GM19468 (cell line): ENCODE measurements around the gene TWIST2.

Source experiments
- ATAC-seq: cut with Tn5 transposase; IDR thresholded peaks from one replicate; pipeline ENCODE4 v1.9.1; 2021; ENCODE audit warnings: mild to moderate bottlenecking, moderate library complexity, moderate number of reproducible peaks; ENCODE audit not compliant: unreplicated experiment; ENCODE audit errors: extremely low read depth

The TWIST2 gene

GRCh38 chr2:238869293-238870124 lies 21.6 kb downstream of the TWIST2 start:
- no peak for ATAC-seq

GRCh38 chr2:238870261-238870660 lies 22.4 kb downstream of the TWIST2 start:
- no peak for ATAC-seq

GRCh38 chr2:238872026-238872425 lies 24.1 kb downstream of the TWIST2 start:
- ATAC-seq = no peak

GRCh38 chr2:238872628-238873380 lies 24.9 kb downstream of the TWIST2 start:
- ATAC-seq = no peak

GRCh38 chr2:238873381-238873801 lies 25.5 kb downstream of the TWIST2 start:
- ATAC-seq = no peak

- no peak for ATAC-seq
Measured at GRCh38 chr2:238873841-238874240, 26.0 kb downstream of the TWIST2 start.

GRCh38 chr2:238874330-238875050 lies 26.6 kb downstream of the TWIST2 start:
- no peak for ATAC-seq

- no peak for ATAC-seq
Measured at GRCh38 chr2:238875101-238875470, 27.2 kb downstream of the TWIST2 start.

- ATAC-seq = no peak
Measured at GRCh38 chr2:238875471-238876231, 27.8 kb downstream of the TWIST2 start.

- ATAC-seq = no peak
Measured at GRCh38 chr2:238876232-238876630, 28.3 kb downstream of the TWIST2 start.

GRCh38 chr2:238878051-238878735 lies 30.3 kb downstream of the TWIST2 start:
- ATAC-seq = no peak

- no peak for ATAC-seq
Measured at GRCh38 chr2:238879043-238879442, 31.2 kb downstream of the TWIST2 start.

- no peak for ATAC-seq
Measured at GRCh38 chr2:238879621-238880377, 31.9 kb downstream of the TWIST2 start.

GRCh38 chr2:238881353-238882081 lies 33.6 kb downstream of the TWIST2 start:
- no peak for ATAC-seq

- no peak for ATAC-seq
Measured at GRCh38 chr2:238882082-238882755, 34.3 kb downstream of the TWIST2 start.

GRCh38 chr2:238883421-238883901 lies 35.6 kb downstream of the TWIST2 start:
- ATAC-seq = no peak

- no peak for ATAC-seq
Measured at GRCh38 chr2:238884122-238884811, 36.4 kb downstream of the TWIST2 start.
